HEK293 (cell line): ENCODE data around the gene DOCK1.

Experiments
- CTCF ChIP-seq: fragments of 450-650 bp; formaldehyde crosslinking; IDR thresholded peaks from 2 replicates; pipeline ENCODE4 v1.5.1; 2016; ENCODE audit warnings: missing biosample characterization, missing genetic modification characterization
- MZF1 ChIP-seq: fragments of 450-650 bp; formaldehyde crosslinking; IDR thresholded peaks from 2 replicates; pipeline ENCODE4 v1.5.1; 2017; ENCODE audit warnings: missing biosample characterization, missing genetic modification characterization, borderline replicate concordance
- PBX3 ChIP-seq: sonication (generic); formaldehyde crosslinking; IDR thresholded peaks from 2 replicates; pipeline ENCODE4 v1.8.1; 2022; ENCODE audit warnings: mild to moderate bottlenecking, moderate library complexity, missing genetic modification reagents
- ZBTB20 ChIP-seq: fragments of 450-650 bp; formaldehyde crosslinking; IDR thresholded peaks from 2 replicates; pipeline ENCODE4 v1.5.1; 2016; ENCODE audit warnings: missing biosample characterization, missing genetic modification characterization
- ZNF26 ChIP-seq: fragments of 450-650 bp; formaldehyde crosslinking; IDR thresholded peaks from 2 replicates; pipeline ENCODE4 v1.5.1; 2016; ENCODE audit warnings: missing biosample characterization, missing genetic modification characterization
- ZNF350 ChIP-seq: fragments of 450-650 bp; formaldehyde crosslinking; IDR thresholded peaks from 2 replicates; pipeline ENCODE4 v1.5.0; 2017; ENCODE audit warnings: missing biosample characterization, mild to moderate bottlenecking, missing genetic modification characterization
- ZNF521 ChIP-seq: fragments of 450-650 bp; formaldehyde crosslinking; IDR thresholded peaks from 2 replicates; pipeline ENCODE4 v1.5.1; 2017; ENCODE audit warnings: missing biosample characterization, mild to moderate bottlenecking, missing genetic modification characterization
- ZNF701 ChIP-seq: fragments of 450-650 bp; formaldehyde crosslinking; IDR thresholded peaks from 2 replicates; pipeline ENCODE4 v1.5.1; 2016; ENCODE audit warnings: missing biosample characterization, missing genetic modification characterization

GRCh38 chr10:127415901-127416581 lies 510.8 kb downstream of the DOCK1 start:
- TF ChIP-seq CTCF = no peak
- no peak for TF ChIP-seq MZF1 (tag by site-specific recombination)
- TF ChIP-seq ZNF26 (tag by site-specific recombination) = no peak
- no peak for TF ChIP-seq PBX3
- no peak for TF ChIP-seq ZNF701 (tag by site-specific recombination)
- no peak for TF ChIP-seq ZNF521
- no peak for TF ChIP-seq ZBTB20 (tag by site-specific recombination)
- no peak for TF ChIP-seq ZNF350 (tag by site-specific recombination)
